GM10266 (cell line): Measurements from ENCODE around the gene HS3ST5.
"Not testable (repeated sequence)": the region's sequence is repeated elsewhere in the genome, so short reads cannot be mapped to it uniquely, and the experiment has no call there.

Experiments used
- DNase-seq: peaks from one replicate; pipeline ENCODE4 v3.0.0; 2012; ENCODE audit errors: extremely low spot score
- CTCF ChIP-seq: IDR thresholded peaks from 2 replicates; pipeline ENCODE4 v1.5.1; 2012; ENCODE audit warnings: mild to moderate bottlenecking, low read depth; ENCODE audit not compliant: control insufficient read depth, insufficient read depth; ENCODE audit errors: missing control alignments

The HS3ST5 gene

GRCh38 chr6:114220241-114220640, 122.6 kb downstream of the HS3ST5 start:
- no peak for TF ChIP-seq CTCF
- DNase-seq = no peak

- no peak for DNase-seq
- TF ChIP-seq CTCF = no peak
Measured at GRCh38 chr6:114218437-114219340, 124.1 kb downstream of the HS3ST5 start.

GRCh38 chr6:114217996-114218395, 124.8 kb downstream of the HS3ST5 start:
- not testable (repeated sequence) for DNase-seq

- no peak for TF ChIP-seq CTCF
- DNase-seq = no peak
Measured at GRCh38 chr6:114216789-114217467, 125.9 kb downstream of the HS3ST5 start.

- no peak for TF ChIP-seq CTCF
- DNase-seq = no peak
Measured at GRCh38 chr6:114210467-114210866, 132.4 kb downstream of the HS3ST5 start.

GRCh38 chr6:114203460-114203859, 139.4 kb downstream of the HS3ST5 start:
- no peak for TF ChIP-seq CTCF
- no peak for DNase-seq

GRCh38 chr6:114202389-114202788, 140.4 kb downstream of the HS3ST5 start:
- no peak for TF ChIP-seq CTCF
- DNase-seq = no peak

GRCh38 chr6:114200891-114201290, 141.9 kb downstream of the HS3ST5 start:
- no peak for TF ChIP-seq CTCF
- DNase-seq = no peak
